Uterus (tissue), 4 donors: ENCODE measurements around the gene HYDIN. TPM values are rescaled to one million over a fixed set of nuclear protein-coding genes. Genes with fewer than 3 reads are reported as not detected.

Experiments used
- DNase-seq, 2 donors: peaks; one replicate each; pipeline ENCODE4 v3.0.0-alpha.2; 2019 to 2020
- H3K27ac ChIP-seq, 2 donors: fragments of 200-600 bp; sonication (generic); 1 replicate in 1 of 2; 2 replicates in 1 of 2; pipeline ENCODE4 v1.5.1; 2016 to 2018
- H3K27me3 ChIP-seq, 2 donors: fragments of 200-600 bp; sonication (generic); one replicate each; pipeline ENCODE4 v1.5.1; 2018 to 2019; ENCODE audit warnings: control low read depth in 1 of 2
- H3K36me3 ChIP-seq, 2 donors: fragments of 200-600 bp; sonication (generic); one replicate each; pipeline ENCODE4 v1.5.1; 2019; ENCODE audit warnings: control low read depth in 1 of 2
- H3K4me1 ChIP-seq, 2 donors: fragments of 200-600 bp; sonication (generic); one replicate each; pipeline ENCODE4 v1.5.1; 2018 to 2019; ENCODE audit warnings: control low read depth in 1 of 2
- H3K4me3 ChIP-seq, 2 donors: fragments of 200-600 bp; sonication (generic); 1 replicate in 1 of 2; 2 replicates in 1 of 2; pipeline ENCODE4 v1.5.1; 2018 to 2019; ENCODE audit warnings: mild to moderate bottlenecking in 1 of 2
- H3K9me3 ChIP-seq, 2 donors: fragments of 200-600 bp; sonication (generic); one replicate each; pipeline ENCODE4 v1.5.1; 2019; ENCODE audit warnings: control low read depth in 1 of 2
- CTCF ChIP-seq, 4 experiments: fragments of 200-600 bp in 2 of 4; fragments of 450-650 bp in 2 of 4; sonication (generic) in 2 of 4; IDR thresholded peaks; one replicate each; pipeline ENCODE4 v1.5.1; 2016 to 2019; ENCODE audit warnings: antibody characterized with exemption in 4 of 4, mild to moderate bottlenecking in 2 of 4, moderate library complexity in 1 of 4
- POLR2A ChIP-seq, 2 donors: fragments of 450-650 bp; IDR thresholded peaks; one replicate each; pipeline ENCODE4 v1.6.1; 2016; ENCODE audit warnings: antibody characterized with exemption in 2 of 2, mild to moderate bottlenecking in 1 of 2, moderate library complexity in 1 of 2
- intact Hi-C: fragments of 100-400 bp; cut with DNase I; formaldehyde crosslinking; loops from one replicate; pipeline ENCODE4 v1.15.1; 2023; ENCODE audit warnings: low total_unique reads
- total RNA-seq, 4 donors: library from RNA; depleted of rRNA in 3 of 4; stranded (reverse); fragments of >200 nt in 3 of 4; gene quantifications; one replicate each; pipeline versions ENCODE4 v1.1.0 to v1.2.4, GENCODE V29; 2014 to 2023
- donor health status: DM: yes; HTN: yes; CAD: no.

The HYDIN gene
- total RNA-seq, 4 donors from 2014 or later = under 0.01 to 23.6 (median 8.8) TPM

DNA sequence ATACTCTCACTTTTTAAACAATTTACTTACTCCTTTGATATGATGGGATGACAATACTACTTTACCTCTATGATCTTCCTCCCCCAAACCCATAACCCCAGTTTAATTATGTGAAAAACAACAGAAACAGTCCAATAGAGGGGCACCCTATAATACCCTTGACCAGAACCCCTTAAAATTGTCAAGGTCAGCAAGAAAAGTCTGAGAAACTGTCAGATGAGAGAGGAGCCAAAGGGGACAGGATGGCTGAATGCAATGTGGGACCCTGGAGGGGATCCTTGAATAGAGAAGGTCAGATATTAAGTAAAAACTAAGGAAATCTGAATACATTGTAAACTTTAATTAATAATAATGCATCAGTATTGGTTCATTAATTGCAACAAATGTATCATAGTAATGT is 15.8 kb upstream of the HYDIN start:
- no peak for DNase-seq
- H3K4me3 ChIP-seq = no peak overlapping the region
- H3K27me3 ChIP-seq = no peaks in the 10 kb centered on the region
- no peaks in the 10 kb centered on the region for H3K36me3 ChIP-seq
- no peaks in the 10 kb centered on the region for H3K4me1 ChIP-seq
- TF ChIP-seq POLR2A (IDR thresholded peaks at IDR 0.05) (no peak), CTCF (IDR thresholded peaks at IDR 0.05) (no peak)
- intact Hi-C loops = no loop called here
- no peak overlapping the region for H3K27ac ChIP-seq
- H3K9me3 ChIP-seq = no peaks in the 10 kb centered on the region

GRCh38 chr16:71244521-71244920 is 14.0 kb upstream of the HYDIN start:
- H3K9me3 ChIP-seq = no peaks in the 10 kb centered on the region
- H3K36me3 ChIP-seq = no peaks in the 10 kb centered on the region
- TF ChIP-seq CTCF (IDR thresholded peaks at IDR 0.05) (no peak), POLR2A (IDR thresholded peaks at IDR 0.05) (no peak)
- H3K4me1 ChIP-seq = no peaks in the 10 kb centered on the region
- no peaks in the 10 kb centered on the region for H3K27me3 ChIP-seq
- H3K27ac ChIP-seq = no peak overlapping the region
- intact Hi-C loops = no loop called here
- no peak for DNase-seq
- H3K4me3 ChIP-seq = no peak overlapping the region

GRCh38 chr16:71242601-71243000 is 12.1 kb upstream of the HYDIN start:
- Histone ChIP-seq H3K27me3 (no peaks in the 10 kb centered on the region), H3K27ac (no peak overlapping the region), H3K9me3 (no peaks in the 10 kb centered on the region), H3K4me3 (no peak overlapping the region), H3K36me3 (peaks cover 0 to 2% of the 10 kb centered on the region in 2 donors), H3K4me1 (no peaks in the 10 kb centered on the region)
- no peak for DNase-seq
- intact Hi-C loops = no loop called here
- TF ChIP-seq CTCF (IDR thresholded peaks at IDR 0.05) = no peak
- TF ChIP-seq POLR2A (IDR thresholded peaks at IDR 0.05) = no peak

DNA sequence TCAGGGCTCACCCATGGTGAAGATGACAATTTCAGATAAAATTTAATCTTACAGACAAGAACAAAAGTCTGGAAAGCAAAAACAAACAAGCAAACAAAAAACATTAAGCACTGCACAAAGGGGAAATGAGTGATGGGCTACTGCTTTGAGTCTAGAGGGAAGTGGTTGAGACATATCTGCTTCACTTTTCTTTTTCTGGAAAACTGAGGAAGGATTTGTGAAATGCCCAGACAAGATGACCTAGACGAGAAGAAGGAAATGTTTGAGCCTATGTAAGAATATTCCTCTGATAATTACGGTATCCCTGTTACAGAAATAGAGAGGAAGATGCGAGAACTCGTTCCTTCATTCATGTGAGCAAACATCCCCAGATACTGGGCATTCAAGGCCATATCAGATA is 11.5 kb upstream of the HYDIN start:
- Histone ChIP-seq H3K27ac (no peak overlapping the region), H3K27me3 (no peaks in the 10 kb centered on the region), H3K4me1 (no peaks in the 10 kb centered on the region), H3K9me3 (no peaks in the 10 kb centered on the region), H3K4me3 (no peak overlapping the region), H3K36me3 (peaks cover 0 to 2% of the 10 kb centered on the region in 2 donors)
- no peak for DNase-seq
- TF ChIP-seq CTCF (IDR thresholded peaks at IDR 0.05) (no peak), POLR2A (IDR thresholded peaks at IDR 0.05) (no peak)
- intact Hi-C loops = no loop called here

GRCh38 chr16:71229344-71229743 is 1.2 kb downstream of the HYDIN start:
- TF ChIP-seq CTCF (IDR thresholded peaks at IDR 0.05) = no peak
- no peak for TF ChIP-seq POLR2A (IDR thresholded peaks at IDR 0.05)
- no peaks in the 10 kb centered on the region for H3K4me1 ChIP-seq
- no peak overlapping the region for H3K27ac ChIP-seq
- H3K9me3 ChIP-seq = no peaks in the 10 kb centered on the region
- H3K27me3 ChIP-seq = no peaks in the 10 kb centered on the region
- no peak for DNase-seq
- intact Hi-C loops = no loop called here
- H3K36me3 ChIP-seq = no peaks in the 10 kb centered on the region
- no peak overlapping the region for H3K4me3 ChIP-seq
